ENCODE data around the gene TMEM54.

Gene TMEM54

GRCh38 chr1:32897082-32898049, 3.8 kb downstream of the TMEM54 start:
- DNase-seq (ENCODE audit: low read depth in 1 of 2, low spot score in 1 of 2): no peak
- Histone ChIP-seq H3K27me3 (ENCODE audit: insufficient read depth, poor library complexity, severe bottlenecking) (peaks cover 47% of the 10 kb centered on the region), H3K27ac (replicated peaks) (no peak overlapping the region), H3K4me3 (replicated peaks; ENCODE audit: insufficient read depth, low read length) (no peak overlapping the region)
- TF ChIP-seq CTCF (IDR thresholded peaks at IDR 0.05; ENCODE audit: insufficient read depth, low read length): no peak
- no peak for TF ChIP-seq POLR2AphosphoS5 (IDR thresholded peaks at IDR 0.05; ENCODE audit: low read depth)
- TF ChIP-seq GABPA (IDR thresholded peaks at IDR 0.05; ENCODE audit: low read depth): no peak
- TF ChIP-seq SPI1 (IDR thresholded peaks at IDR 0.05; ENCODE audit: borderline replicate concordance, low read depth): no peak
- TF ChIP-seq, protein P1, sequence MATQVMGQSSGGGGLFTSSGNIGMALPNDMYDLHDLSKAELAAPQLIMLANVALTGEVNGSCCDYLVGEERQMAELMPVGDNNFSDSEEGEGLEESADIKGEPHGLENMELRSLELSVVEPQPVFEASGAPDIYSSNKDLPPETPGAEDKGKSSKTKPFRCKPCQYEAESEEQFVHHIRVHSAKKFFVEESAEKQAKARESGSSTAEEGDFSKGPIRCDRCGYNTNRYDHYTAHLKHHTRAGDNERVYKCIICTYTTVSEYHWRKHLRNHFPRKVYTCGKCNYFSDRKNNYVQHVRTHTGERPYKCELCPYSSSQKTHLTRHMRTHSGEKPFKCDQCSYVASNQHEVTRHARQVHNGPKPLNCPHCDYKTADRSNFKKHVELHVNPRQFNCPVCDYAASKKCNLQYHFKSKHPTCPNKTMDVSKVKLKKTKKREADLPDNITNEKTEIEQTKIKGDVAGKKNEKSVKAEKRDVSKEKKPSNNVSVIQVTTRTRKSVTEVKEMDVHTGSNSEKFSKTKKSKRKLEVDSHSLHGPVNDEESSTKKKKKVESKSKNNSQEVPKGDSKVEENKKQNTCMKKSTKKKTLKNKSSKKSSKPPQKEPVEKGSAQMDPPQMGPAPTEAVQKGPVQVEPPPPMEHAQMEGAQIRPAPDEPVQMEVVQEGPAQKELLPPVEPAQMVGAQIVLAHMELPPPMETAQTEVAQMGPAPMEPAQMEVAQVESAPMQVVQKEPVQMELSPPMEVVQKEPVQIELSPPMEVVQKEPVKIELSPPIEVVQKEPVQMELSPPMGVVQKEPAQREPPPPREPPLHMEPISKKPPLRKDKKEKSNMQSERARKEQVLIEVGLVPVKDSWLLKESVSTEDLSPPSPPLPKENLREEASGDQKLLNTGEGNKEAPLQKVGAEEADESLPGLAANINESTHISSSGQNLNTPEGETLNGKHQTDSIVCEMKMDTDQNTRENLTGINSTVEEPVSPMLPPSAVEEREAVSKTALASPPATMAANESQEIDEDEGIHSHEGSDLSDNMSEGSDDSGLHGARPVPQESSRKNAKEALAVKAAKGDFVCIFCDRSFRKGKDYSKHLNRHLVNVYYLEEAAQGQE (IDR thresholded peaks at IDR 0.05; ENCODE audit: insufficient replicate concordance, low read depth): no peak

DNA sequence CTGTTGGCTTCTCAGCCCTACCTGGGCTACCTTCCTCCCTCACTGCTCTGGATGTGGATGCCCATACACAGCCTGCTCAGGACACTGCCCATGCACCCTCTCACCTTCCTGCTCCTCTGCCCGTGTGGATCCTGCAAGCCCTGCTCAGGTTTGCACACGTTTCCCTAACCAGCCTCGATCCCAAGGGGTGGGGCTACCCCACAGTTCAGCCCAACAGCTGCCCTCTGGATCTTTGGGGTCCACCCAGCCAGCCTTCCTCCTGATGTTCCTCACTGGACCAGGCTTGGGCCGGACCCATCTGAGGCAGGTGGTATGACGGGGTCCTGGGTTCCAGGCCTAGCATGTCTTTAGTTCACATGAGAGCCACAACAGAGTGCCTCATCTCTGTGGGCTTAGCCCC, 4.7 kb downstream of the TMEM54 start:
- TF ChIP-seq CTCF (IDR thresholded peaks at IDR 0.05; ENCODE audit: insufficient read depth, low read length) (no peak), GABPA (IDR thresholded peaks at IDR 0.05; ENCODE audit: low read depth) (no peak), POLR2AphosphoS5 (IDR thresholded peaks at IDR 0.05; ENCODE audit: low read depth) (no peak), SPI1 (IDR thresholded peaks at IDR 0.05; ENCODE audit: borderline replicate concordance, low read depth) (no peak)
- TF ChIP-seq, protein P1 (IDR thresholded peaks at IDR 0.05; ENCODE audit: insufficient replicate concordance, low read depth): no peak
- DNase-seq (ENCODE audit: low read depth in 1 of 2, low spot score in 1 of 2): no peak
- H3K27ac ChIP-seq (replicated peaks): no peak overlapping the region
- H3K27me3 ChIP-seq (ENCODE audit: insufficient read depth, poor library complexity, severe bottlenecking): peaks cover 51% of the 10 kb centered on the region
- H3K4me3 ChIP-seq (replicated peaks; ENCODE audit: insufficient read depth, low read length): no peak overlapping the region

GRCh38 chr1:32895325-32896215, 5.6 kb downstream of the TMEM54 start:
- H3K4me3 ChIP-seq (replicated peaks; ENCODE audit: insufficient read depth, low read length): no peak overlapping the region
- TF ChIP-seq, protein P1 (IDR thresholded peaks at IDR 0.05; ENCODE audit: insufficient replicate concordance, low read depth): no peak
- TF ChIP-seq GABPA (IDR thresholded peaks at IDR 0.05; ENCODE audit: low read depth) (no peak), POLR2AphosphoS5 (IDR thresholded peaks at IDR 0.05; ENCODE audit: low read depth) (no peak)
- no peak overlapping the region for H3K27ac ChIP-seq (replicated peaks)
- H3K27me3 ChIP-seq (ENCODE audit: insufficient read depth, poor library complexity, severe bottlenecking): peaks cover 49% of the 10 kb centered on the region
- no peak for DNase-seq (ENCODE audit: low read depth in 1 of 2, low spot score in 1 of 2)
